T-helper 1 cell (primary cell): ENCODE data around the gene RHBG.
A peak's percentile ranks its signal among the peaks of the same experiment; 100 is the strongest.
"Not testable (repeated sequence)": the region's sequence is repeated elsewhere in the genome, so short reads cannot be mapped to it uniquely, and the experiment has no call there.

Source experiments
- DNase-seq, 5 donors: peaks; one replicate each; pipeline ENCODE4 v3.0.0-alpha.2; 2012 to 2020

RHBG gene

DNA sequence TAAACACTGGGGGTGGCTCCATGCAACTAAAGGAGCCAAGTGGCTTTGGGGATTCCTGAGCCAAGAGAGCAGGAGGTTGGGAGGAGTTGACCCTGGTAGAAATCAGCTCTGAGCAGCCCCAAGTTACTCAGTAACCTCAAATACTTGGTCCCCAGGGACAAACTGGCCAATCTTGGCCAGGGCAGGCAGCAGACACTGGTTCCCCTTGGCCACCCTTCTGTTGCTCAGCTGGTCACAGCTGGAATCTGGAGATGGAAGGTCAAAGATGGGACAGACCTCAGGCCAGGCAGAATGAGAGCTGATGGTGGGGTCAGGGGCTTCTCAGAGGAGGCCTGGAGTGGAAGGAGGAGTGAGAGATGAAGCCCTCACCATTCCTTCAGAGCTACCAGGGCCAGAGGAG, 3.3 kb upstream of the RHBG start:
- DNase-seq, result no peak

DNA sequence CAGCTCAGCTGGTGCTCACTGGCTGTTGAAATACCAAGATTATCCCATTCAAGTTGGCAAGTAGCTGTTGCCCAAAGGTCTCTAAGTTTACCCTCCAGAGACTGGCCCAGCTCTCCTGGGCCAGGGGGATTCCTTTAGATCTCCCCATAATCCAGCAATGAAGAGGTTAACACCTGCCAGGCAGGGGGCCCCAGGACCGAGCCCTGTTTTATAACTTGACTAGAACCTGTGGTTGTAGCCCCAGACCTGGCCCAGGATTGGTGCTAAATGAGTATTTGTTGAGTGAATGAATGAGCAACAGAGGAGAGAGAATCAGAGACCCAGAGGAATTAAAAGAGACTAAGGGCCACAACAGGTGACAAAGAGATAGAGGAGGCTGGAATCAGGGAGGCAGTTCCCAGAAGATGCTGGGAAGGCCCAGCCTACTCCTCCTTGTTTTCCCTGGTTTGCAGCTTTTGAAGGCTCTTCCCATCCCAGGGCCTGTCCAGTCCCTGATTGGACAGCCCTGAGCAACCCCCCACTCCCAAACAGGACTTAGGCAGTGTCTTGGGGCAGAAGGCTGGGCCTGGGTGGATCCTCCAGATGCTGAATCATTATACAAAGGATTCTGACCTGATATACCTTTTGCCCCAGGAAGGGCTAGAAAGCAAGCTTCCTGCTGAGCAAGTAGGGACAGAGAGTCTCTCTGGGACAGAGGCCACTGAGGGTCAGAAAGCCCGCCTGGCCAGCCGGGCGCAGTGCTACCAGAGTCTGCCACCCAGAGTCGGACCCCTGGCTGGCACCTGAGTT, 2.4 kb upstream of the RHBG start:
- DNase-seq, result no peak

DNA sequence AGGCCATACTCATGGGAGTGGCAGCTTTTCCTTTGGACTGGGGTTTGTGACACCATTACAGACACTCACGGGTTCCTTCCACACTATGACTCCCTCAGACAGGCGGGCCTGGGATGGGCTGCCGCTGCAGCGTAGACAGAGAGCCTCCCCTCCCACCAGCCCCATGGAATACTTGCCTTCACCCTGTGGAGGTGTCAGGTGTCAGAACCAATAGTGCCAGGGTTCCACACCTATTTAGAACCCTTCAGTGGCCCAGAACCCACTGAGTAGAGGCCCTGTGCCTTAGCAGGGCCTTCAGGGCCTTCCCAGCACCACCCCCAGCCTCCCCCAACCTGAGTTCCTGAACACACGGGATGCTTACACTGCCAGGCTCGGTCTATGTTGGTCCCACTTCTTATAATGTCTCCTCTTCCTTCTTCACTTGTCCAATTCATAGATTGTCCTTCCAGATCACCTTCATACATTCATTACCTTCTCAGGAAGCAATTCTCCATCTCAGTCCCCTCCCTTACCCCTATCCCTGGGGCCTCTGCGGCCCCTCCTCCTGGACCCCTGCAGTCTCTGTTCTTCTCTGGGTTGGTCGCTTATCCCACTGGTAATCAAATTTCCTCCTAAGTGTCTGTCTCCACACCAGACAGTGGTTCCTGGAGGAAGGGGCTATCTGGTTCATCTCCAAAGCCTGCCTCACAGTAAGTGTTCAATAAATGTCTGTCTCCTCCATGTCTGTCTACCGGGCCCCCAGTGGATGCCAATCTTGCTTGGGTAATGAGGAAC, 1.4 kb upstream of the RHBG start:
- DNase-seq, result no peak

DNA sequence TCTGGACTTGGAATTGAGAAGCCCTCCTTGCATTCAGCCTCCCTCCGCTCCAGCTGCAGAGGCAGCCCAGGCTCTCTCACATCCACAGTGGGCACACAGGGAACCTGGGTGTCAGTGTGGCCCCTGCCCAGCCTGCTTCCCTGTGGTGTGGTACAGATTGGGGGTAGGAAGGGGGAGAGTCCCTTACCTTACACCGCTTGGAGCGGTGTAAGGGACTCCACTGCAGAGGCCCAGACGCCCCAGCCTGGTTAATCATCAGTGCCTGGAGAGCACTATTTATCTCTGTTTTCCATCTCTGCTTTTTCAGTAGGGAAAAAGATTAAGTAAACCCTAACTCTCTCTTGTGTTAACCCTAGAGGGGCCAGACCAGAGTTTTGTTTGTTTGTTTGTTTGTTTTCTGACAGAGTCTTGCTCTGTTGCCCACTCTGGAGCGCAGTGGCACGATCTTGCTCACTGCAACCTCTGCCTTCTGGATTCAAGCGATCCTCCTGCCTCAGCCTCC, 803 bp upstream of the RHBG start:
- DNase-seq, result no peak

DNA sequence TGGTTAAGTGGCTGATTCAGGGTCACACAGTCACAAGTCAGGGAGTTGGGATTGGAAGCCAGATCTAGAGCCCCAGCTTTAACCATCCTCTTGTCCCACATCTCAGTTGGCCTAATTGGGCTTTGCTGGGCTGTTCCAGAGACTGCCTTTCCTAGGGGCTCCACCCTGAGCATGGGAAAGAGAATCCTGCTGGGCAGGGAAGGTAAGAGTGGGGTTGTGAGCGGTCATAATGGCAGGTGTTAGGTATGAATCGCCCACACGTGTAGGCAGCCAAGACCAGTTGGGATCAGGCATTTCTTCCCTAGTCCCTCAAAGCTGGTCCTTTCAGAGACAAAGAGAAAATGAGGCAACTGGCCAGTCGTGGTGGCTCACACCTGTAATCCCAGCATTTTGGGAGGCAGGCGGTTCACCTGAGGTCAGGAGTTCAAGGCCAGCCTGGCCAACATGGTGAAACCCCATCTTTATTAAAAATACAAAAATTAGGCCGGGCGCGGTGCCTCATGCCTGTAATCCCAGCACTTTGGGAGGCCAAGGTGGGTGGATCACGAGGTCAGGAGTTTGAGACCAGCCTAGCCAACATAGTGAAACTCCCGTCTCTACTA, 775 bp downstream of the RHBG start:
- not testable (repeated sequence) for DNase-seq

DNA sequence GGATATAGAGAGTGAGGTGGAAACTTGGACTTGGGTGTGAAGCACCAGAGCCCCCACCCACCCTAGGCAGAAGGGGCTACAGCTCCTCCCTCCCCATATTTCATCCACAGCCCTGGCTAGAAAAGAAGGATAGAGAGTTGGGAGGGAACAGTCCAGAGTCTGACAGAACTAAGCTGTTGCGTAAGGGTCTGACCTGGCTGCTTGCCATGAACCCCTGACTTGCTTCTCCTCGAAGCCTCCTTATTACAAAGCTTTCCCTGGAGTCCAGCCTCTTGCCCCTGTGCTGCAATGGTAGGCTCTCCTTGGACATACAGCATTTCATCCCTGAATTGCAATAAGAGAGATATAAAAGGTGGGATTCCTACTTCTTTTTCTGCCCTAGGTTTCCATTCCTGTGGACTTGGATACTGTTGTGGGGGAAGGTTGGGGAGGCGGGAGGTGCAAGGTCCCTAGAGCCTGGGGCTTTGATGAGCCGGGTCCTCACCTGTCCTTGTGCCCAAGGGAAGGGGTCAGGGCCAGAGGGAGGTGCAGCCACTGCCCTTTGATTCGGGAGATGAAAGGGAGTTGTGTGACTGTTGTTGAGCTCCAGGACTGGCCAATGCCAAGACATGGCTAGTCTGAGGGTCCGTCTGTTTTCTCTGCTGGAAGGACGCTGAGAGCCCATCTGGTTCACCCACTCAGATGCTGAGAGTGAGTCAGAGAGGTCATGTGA, 2.7 kb downstream of the RHBG start:
- no peak for DNase-seq

DNA sequence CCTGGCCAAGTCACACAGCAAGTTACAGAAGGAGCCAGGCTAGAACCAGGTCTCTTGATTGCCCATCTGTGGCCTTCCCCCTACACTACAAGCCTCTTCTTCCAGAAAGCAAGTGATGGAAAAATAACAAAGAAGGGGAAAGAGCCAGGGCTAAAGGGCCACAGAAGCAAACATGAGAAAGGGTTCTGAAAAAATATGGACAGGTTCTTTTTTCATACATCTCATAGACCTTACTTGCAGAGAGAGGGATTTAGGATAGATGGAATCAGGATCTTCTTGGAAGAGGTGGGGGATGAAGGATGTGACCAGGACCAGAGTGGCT, 3.2 kb downstream of the RHBG start:
- no peak for DNase-seq

DNA sequence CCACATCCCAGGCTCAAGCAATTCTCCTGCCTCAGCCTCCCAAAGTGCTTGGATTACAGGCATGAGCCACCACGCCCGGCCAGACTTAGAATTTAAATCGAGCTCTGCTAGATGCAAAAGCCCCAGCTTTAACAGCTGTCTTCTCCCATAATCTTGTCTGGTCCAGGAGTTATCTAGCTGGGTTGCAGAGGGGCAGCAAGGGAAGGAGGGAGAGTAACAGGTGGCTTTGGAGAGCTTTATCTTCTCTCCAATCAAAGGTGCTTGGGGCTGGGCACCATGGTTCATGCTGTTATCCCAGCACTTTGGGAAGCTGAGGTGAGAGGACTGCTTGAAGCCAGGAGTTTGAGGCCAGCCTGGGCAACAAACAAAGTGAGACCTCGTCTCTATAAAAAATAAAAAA, 3.9 kb downstream of the RHBG start:
- DNase-seq, result no peak

DNA sequence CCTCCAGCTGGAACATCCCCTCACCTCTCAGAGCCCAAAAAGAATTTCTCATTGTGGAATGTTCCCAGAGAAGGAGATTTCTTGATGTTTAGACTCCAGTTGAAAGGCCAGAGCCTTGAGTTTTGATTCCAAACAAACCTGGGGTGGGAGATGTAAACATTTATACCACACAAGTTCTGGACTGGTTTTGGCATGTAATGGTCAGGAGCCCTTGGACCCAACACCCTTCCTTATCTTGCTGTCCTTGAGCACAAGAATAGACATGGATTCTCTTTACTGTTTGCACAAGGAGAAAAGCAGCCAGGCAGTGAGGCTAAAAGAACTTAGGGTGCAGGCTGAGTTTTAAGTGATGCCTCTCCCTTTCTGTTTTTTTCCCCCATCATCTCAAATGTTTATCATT, 4.5 kb downstream of the RHBG start:
- DNase-seq, result no peak

DNA sequence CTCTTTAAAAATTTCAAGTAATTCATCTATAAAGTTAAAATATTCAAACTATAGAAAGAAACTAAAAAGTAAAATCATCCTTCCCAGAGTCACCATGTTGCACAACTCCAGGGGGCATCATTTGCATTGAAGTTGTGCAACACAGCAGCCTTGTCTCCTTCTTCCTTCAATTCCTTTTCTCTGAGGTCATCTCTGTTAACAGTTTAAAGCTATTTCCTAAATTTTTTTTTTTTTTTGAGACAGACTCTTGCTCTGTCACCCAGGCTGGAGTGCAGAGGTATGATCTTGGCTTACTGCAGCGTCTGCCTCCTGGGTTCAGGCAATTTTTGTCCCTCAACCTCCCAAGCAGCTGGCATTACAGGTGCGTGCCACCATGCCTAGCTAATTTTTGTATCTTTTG, 7.1 kb downstream of the RHBG start:
- DNase-seq, result no peak

DNA sequence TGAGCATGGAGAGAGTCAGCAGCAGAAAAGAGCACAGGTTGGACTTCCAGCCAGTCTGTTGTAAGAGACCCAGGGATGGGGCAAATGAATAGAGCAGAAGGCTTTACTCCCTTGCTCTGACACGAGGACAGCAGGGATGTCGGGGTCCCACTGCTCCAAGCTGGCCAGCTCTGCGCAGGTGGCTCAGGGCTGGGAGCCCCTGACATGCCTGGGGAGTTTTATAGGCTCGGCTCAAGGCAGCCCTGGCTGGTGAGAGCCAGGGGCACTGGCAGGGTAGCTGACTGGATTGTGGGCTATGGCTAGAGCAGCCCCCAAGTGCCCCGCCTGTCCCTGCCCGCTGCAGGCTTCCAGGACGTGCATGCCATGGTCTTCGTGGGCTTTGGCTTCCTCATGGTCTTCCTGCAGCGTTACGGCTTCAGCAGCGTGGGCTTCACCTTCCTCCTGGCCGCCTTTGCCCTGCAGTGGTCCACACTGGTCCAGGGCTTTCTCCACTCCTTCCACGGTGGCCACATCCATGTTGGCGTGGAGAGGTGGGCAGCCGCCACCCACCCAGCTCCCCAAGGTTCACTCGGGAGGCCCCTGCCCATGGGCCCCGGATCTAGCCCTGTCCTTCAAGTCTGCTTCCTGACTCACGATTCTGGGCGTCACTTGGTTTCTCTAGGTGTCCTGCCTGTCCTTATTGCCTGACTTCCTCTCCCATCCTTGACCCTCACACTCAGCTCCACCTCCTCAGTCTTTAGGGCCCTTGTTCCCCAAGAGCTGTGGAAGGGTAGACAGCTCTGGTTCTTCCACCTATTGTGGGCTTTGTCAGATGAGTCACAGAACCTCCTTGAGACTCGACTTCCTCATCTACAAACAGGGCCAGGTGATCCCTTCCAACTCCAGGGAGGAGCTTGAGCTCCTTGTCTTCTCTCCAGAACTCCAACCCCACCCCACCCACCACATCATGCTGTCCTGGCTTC, 8.2 kb downstream of the RHBG start:
- no peak for DNase-seq

DNA sequence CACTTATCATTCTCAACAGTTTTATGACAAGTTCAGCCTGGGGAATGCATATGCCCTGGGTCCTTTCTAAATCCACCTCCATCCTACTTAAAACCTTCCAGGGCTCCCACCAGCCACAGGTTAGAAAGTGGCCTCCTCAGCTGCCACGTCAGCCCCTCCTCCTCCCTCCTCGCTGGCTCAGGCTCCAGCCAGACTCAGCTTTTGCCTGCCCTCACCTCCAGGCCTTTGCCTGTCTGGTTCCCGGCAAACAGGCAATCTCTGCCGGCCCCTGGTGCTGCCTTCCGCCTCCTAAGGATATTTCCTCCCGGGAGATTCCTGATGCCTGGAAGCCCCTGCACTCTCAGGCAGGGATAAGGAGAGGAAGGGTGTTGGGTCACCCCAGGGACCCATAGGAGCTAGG, 9.5 kb downstream of the RHBG start:
- DNase-seq, result no peak

DNA sequence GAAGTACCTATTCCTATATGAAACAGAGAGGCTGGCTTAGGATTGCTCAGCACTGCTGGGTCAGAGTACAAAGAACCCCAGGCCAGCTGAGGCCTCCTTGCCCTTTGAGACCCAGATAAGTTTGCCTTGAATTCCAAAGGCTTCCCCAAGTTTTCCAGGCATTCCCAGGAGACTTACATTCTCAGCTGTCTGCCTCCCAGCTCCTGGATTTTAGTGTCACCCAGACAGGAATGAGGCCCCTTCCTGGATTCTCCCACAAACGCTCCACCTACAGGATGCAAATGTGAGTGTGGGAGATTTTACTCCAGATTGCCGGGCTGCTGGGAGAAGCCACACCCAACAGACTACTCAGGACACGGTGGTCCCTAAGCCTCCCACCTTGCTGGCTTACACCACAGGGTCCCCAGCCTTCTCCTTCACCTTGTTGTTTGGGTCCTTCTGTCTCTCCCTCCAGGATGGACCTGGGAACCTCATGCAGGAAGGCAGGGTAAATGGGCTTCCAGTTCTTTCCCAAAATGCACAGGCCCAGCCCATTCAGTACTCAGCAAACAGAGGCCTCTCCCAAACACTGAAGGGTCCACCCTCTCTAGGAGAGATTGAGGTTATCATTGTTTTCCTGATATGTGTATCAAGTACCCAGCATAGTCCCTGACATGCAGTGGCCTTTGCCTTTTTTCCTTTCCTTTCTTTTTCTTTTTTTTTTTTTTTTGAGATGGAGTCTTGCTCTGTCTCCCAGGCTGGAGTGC, 10.6 kb downstream of the RHBG start:
- no peak for DNase-seq

DNA sequence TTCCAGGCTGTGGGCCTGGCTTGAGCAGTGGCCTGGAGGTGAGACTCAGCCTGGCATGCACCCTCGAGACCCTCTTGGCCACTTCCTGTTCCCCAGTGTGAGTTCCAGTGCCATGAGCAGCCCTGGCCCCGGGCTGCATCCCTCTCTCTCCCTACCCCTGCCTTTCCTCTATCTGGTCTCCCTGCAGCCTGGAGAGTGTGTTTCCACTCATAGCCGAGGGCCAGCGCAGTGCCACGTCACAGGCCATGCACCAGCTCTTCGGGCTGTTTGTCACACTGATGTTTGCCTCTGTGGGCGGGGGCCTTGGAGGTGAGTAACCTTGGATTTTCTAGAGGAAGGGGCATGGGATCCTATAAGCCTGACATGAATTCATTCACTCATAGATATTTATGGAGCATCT, 13.6 kb downstream of the RHBG start:
- DNase-seq, result no peak

DNA sequence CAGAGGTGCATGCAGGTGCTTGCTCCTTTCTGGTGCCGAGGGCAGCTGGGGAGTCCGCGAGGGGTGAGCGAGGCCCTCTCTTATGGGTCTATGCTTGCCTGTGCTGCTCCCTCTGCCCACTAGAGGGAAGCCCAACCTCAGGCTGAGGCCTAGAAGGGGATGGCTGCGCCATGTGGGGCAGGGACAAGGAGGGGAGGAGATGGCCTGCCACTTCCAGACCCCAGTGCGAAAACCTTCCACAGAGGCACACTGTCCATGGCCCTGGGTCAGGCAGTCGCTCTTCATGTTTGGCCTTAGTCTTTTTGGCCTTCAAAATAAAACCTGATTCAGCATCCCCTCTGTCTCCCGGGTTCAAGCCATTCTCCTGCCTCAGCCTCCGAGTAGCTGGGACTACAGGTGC, 14.0 kb downstream of the RHBG start:
- DNase-seq, result peak in 4 of 5 donors; percentile 28 to 50 (median 36)

DNA sequence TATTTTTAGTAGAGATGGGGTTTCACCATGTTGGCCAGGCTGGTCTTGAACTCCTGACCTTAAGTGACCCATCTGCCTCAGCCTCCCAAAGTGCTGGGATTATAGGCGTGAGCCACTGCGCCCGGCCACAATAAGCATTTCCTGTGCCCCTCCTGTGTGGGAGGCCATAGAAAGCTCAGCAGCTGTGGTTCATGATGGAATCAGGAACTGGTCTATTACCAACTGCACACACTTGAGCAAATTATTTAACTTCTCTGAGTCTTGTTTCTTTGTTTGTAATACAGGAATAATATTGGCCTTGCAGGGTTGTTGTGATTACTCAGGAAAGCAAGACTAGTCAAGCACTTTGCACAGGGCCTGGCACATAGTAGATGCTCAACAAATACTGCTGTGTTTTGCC, 15.0 kb downstream of the RHBG start:
- DNase-seq, result no peak

DNA sequence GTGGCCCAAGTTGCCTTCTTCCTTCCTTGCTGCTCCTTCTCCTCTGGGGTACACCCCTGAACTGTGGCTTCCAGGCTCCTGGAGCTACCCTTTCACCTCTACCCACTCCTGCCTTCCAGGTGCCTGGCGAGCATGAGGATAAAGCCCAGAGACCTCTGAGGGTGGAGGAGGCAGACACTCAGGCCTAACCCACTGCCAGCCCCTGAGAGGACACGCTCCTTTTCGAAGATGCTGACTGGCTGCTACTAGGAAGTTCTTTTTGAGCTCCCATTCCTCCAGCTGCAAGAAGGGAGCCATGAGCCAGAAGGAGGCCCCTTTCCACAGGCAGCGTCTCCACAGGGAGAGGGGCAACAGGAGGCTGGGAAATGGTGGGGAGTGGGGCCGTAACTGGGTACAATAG, 15.6 kb downstream of the RHBG start:
- DNase-seq, result no peak

DNA sequence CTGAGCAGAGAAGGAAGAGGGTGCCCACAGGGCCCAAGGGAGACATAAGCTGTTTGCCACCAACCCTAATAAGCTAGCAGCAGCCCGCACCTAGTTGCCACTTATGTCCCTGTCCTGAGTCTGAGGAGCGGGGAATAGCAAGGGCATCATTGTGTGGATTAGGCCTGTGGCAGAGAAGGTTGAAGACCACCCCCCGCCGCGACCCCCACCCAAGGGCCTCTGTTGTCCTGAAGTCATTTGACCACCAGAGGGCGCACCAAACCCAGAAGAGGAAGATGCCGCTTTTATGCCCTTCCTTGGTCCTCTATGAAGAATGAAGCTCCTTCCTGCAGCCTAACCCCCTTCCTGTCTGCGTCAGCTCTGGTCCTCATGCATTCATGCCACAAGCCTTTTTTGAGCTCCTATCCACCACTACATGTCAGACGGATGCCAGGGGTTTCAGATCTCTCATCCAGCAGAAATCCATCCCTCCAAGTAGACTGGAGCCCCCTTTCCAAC, 16.6 kb downstream of the RHBG start:
- peak; percentile 33 to 75 (median 63) for DNase-seq

DNA sequence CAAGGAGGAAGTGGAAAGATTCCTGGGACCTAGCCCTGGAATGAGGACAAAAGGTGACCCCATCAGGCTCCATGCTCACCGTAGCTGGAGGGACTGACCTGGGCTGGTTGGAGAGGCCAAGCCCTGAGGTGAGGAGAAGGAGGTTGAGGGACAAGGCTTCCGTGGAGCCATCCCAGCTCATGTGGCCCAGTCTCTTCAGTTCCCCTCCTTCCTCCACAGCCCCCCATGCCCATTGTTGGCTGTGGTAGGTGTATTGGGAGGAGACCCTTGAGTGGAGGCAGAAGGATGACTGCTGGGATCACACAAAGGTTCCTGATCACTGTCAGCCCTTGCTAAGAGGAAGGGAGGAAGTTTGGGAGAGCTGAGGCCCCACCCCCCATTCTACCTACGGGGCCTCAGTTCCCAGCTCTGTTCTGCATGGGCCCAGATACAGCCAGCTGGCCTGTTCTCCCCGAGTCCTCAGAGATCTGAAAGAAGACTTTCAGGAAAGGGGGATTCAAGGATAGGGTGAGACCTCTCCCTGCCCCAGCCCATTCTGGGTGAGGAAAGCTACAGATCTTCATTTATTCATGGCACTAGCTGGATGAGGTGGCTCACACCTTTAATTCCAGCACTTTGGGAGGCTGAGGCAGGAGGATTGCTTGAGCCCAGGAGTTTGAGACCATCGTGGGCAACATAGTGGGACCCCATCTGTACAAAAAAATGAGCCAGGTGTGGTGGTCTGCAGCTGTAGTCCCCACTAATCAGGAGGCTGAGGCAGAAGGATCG, 17.3 kb downstream of the RHBG start:
- DNase-seq, result no peak
